Loucy (cell line): Measurements from ENCODE around the gene DOCK10.

Experiments
- H2AFZ ChIP-seq: fragments of 200-600 bp; sonication (generic); 2 replicates; pipeline ENCODE4 v1.6.0; 2016; ENCODE audit warnings: antibody characterized with exemption, mild to moderate bottlenecking, low read length, moderate library complexity
- H3F3A ChIP-seq: fragments of 200-600 bp; 2 replicates; pipeline ENCODE4 v1.6.0; 2016; ENCODE audit warnings: antibody characterized with exemption, low read depth, mild to moderate bottlenecking
- H3K27me3 ChIP-seq: fragments of 200-600 bp; sonication (generic); 2 replicates; pipeline ENCODE4 v1.6.1; 2014; ENCODE audit warnings: low read length, mild to moderate bottlenecking; ENCODE audit not compliant: insufficient read depth, poor library complexity, severe bottlenecking
- H3K36me3 ChIP-seq: fragments of 200-600 bp; sonication (generic); 2 replicates; pipeline ENCODE4 v1.6.1; 2016; ENCODE audit warnings: low read length; ENCODE audit not compliant: insufficient read depth
- H3K4me1 ChIP-seq: fragments of 200-600 bp; sonication (generic); 2 replicates; pipeline ENCODE4 v1.5.1; 2014; ENCODE audit warnings: low read length, mild to moderate bottlenecking; ENCODE audit not compliant: insufficient read depth, poor library complexity, severe bottlenecking
- H3K4me2 ChIP-seq: fragments of 200-600 bp; sonication (generic); 2 replicates; pipeline ENCODE4 v1.6.0; 2014; ENCODE audit warnings: antibody characterized with exemption, low read length, low read depth, mild to moderate bottlenecking; ENCODE audit not compliant: poor library complexity, severe bottlenecking
- H3K4me3 ChIP-seq: fragments of 200-600 bp; sonication (generic); 2 replicates; pipeline ENCODE4 v1.5.1; 2014; ENCODE audit warnings: low read length, mild to moderate bottlenecking, mixed read lengths; ENCODE audit not compliant: poor library complexity, severe bottlenecking
- H3K79me2 ChIP-seq: fragments of 200-600 bp; sonication (generic); 2 replicates; pipeline ENCODE4 v1.6.1; 2014; ENCODE audit warnings: low read length; ENCODE audit not compliant: insufficient read depth
- H3K9ac ChIP-seq: fragments of 200-600 bp; sonication (generic); 2 replicates; pipeline ENCODE4 v1.6.0; 2014; ENCODE audit warnings: mild to moderate bottlenecking, low read depth, low read length, moderate library complexity; ENCODE audit not compliant: poor library complexity, severe bottlenecking
- H3K9me2 ChIP-seq: fragments of 200-600 bp; sonication (generic); replicated peaks from 2 replicates; pipeline ENCODE4 v1.6.1; 2016; ENCODE audit warnings: low read depth, low read length, mixed read lengths
- H3K9me3 ChIP-seq: fragments of 200-600 bp; sonication (generic); 2 replicates; pipeline ENCODE4 v1.6.1; 2014; ENCODE audit warnings: mild to moderate bottlenecking, antibody characterized with exemption, low read length, low read depth; ENCODE audit not compliant: insufficient read depth
- H4K20me1 ChIP-seq: fragments of 200-600 bp; sonication (generic); 2 replicates; pipeline ENCODE4 v1.6.0; 2014; ENCODE audit warnings: antibody characterized with exemption, low read length, mild to moderate bottlenecking; ENCODE audit not compliant: insufficient read depth, poor library complexity, severe bottlenecking
- EZH2phosphoT487 ChIP-seq: fragments of 200-600 bp; IDR thresholded peaks from 2 replicates; pipeline ENCODE4 v1.6.1; 2018; ENCODE audit warnings: antibody characterized with exemption, mild to moderate bottlenecking, moderate library complexity, borderline replicate concordance
- TF ChIP-seq, protein P1 (sequence below): fragments of 200-600 bp; sonication (generic); conservative IDR thresholded peaks from 2 replicates; pipeline ENCODE4 v1.5.1; 2014; ENCODE audit warnings: mild to moderate bottlenecking, antibody characterized with exemption, low read length

Gene DOCK10

DNA sequence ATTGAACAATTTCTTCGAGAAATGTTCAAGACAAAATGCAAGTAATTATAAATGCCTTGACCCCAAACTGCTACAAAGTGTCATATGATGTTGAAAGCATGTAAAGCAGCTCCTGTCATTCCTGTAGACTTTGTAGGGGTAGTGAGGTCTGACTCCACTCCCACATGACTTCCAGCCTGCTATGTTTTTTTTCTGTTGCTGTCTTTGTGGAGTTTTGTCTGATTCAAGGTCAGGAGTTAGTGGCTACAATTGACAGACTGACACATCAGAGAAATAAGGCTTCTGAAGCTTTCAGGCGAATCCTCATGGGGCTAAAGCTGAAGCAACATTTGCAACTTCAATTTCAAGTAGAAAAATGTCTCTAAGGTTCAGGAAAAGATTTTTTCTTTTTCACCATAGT is 262.2 kb downstream of the DOCK10 start:
- H3K79me2 ChIP-seq, result no peaks in the 10 kb centered on the region
- H3K36me3 ChIP-seq, result peaks cover 20% of the 10 kb centered on the region; the same call in 1 of the 2 replicates
- H3K9ac ChIP-seq, result no peak overlapping the region
- no peaks in the 10 kb centered on the region for H4K20me1 ChIP-seq
- H3K4me3 ChIP-seq, result no peak overlapping the region
- no peaks in the 10 kb centered on the region for H3K4me1 ChIP-seq
- H3K27me3 ChIP-seq, result no peaks in the 10 kb centered on the region
- H3K9me3 ChIP-seq, result no peaks in the 10 kb centered on the region
- H3F3A ChIP-seq, result no peaks in the 10 kb centered on the region
- TF ChIP-seq, protein P1, sequence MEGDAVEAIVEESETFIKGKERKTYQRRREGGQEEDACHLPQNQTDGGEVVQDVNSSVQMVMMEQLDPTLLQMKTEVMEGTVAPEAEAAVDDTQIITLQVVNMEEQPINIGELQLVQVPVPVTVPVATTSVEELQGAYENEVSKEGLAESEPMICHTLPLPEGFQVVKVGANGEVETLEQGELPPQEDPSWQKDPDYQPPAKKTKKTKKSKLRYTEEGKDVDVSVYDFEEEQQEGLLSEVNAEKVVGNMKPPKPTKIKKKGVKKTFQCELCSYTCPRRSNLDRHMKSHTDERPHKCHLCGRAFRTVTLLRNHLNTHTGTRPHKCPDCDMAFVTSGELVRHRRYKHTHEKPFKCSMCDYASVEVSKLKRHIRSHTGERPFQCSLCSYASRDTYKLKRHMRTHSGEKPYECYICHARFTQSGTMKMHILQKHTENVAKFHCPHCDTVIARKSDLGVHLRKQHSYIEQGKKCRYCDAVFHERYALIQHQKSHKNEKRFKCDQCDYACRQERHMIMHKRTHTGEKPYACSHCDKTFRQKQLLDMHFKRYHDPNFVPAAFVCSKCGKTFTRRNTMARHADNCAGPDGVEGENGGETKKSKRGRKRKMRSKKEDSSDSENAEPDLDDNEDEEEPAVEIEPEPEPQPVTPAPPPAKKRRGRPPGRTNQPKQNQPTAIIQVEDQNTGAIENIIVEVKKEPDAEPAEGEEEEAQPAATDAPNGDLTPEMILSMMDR, result no peak
- no peak for TF ChIP-seq EZH2phosphoT487
- H3K4me2 ChIP-seq, result no peak overlapping the region
- no peaks in the 10 kb centered on the region for H3K9me2 ChIP-seq
- no peak overlapping the region for H2AFZ ChIP-seq

DNA sequence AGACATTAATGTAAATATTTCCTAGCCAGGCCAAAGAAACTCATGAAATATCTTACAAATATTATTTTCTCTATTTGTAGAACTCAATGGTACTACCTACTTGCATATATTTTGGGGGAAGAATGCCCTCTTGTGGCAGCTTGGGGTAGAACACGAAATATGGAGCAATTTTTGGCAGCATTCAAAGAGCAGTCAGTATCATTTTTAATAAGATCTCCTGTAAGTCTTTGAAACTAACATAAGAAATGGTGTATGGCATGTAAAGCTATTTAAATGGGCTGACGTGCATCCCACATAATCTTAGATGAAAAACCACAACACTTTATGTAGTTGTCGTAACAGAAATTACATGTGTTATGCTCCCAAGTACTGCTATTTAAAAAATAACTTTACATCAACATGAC is 263.8 kb downstream of the DOCK10 start:
- Histone ChIP-seq H2AFZ (no peak overlapping the region), H3K4me3 (no peak overlapping the region)
- TF ChIP-seq, protein P1, result peak; percentile 93
- no peak for TF ChIP-seq EZH2phosphoT487

DNA sequence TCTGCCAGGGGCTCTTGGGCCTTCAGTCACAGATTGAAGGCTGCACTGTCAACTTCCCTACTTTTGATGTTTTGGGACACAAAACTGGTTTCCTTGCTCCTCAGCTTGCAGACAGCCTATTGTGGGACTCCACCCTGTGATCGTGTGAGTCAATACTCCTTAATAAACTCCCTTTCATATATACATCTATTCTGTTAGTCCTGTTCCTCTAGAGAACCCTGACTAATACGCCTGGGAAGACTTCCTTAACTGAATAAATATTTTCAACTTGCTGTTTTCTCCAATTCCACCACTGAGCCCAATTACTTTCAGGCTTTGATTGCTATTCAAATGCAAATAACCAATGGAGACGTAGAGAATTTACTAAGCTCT is 264.7 kb downstream of the DOCK10 start:
- H3F3A ChIP-seq, result no peaks in the 10 kb centered on the region
- H3K9ac ChIP-seq, result no peak overlapping the region
- TF ChIP-seq EZH2phosphoT487, result no peak
- TF ChIP-seq, protein P1, result no peak
- H3K9me2 ChIP-seq, result no peaks in the 10 kb centered on the region
- no peaks in the 10 kb centered on the region for H3K4me1 ChIP-seq
- H3K9me3 ChIP-seq, result no peaks in the 10 kb centered on the region
- H3K4me3 ChIP-seq, result no peak overlapping the region
- peaks cover 19% of the 10 kb centered on the region; the same call in 1 of the 2 replicates for H3K36me3 ChIP-seq
- H2AFZ ChIP-seq, result no peak overlapping the region
- H4K20me1 ChIP-seq, result no peaks in the 10 kb centered on the region
- no peaks in the 10 kb centered on the region for H3K27me3 ChIP-seq
- no peak overlapping the region for H3K4me2 ChIP-seq
- H3K79me2 ChIP-seq, result no peaks in the 10 kb centered on the region

More for the DNA sequence above, 263.8 kb downstream of the DOCK10 start:
- peaks cover 16% of the 10 kb centered on the region; the same call in 1 of the 2 replicates for H3K36me3 ChIP-seq
- no peak overlapping the region for H3K4me2 ChIP-seq
- H3F3A ChIP-seq, result no peaks in the 10 kb centered on the region
- no peaks in the 10 kb centered on the region for H3K27me3 ChIP-seq
- no peaks in the 10 kb centered on the region for H3K9me2 ChIP-seq
- H3K79me2 ChIP-seq, result no peaks in the 10 kb centered on the region
- no peak overlapping the region for H3K9ac ChIP-seq
- no peaks in the 10 kb centered on the region for H4K20me1 ChIP-seq
- H3K9me3 ChIP-seq, result no peaks in the 10 kb centered on the region
- H3K4me1 ChIP-seq, result no peaks in the 10 kb centered on the region
